Cardiac fibroblast (primary cell): ENCODE data around the gene FKBP1B.

Experiments
- DNase-seq, 2 donors: peaks; one replicate each; pipeline versions ENCODE4 v3.0.0 to v3.0.0-alpha.2; 2010; ENCODE audit warnings: low read depth in 2 of 2
- H3K4me3 ChIP-seq, 2 donors: replicated peaks in 1 of 2; 1 replicate in 1 of 2; 2 replicates in 1 of 2; pipeline ENCODE4 v1.5.1; 2011; ENCODE audit warnings: low read depth in 2 of 2, low read length in 2 of 2, mild to moderate bottlenecking in 2 of 2, moderate library complexity in 1 of 2
- TF ChIP-seq, protein P1 (sequence below): IDR thresholded peaks from one replicate; pipeline ENCODE4 v1.5.1; 2011; ENCODE audit warnings: low read depth, mild to moderate bottlenecking, low read length, inconsistent platforms

Gene FKBP1B

DNA sequence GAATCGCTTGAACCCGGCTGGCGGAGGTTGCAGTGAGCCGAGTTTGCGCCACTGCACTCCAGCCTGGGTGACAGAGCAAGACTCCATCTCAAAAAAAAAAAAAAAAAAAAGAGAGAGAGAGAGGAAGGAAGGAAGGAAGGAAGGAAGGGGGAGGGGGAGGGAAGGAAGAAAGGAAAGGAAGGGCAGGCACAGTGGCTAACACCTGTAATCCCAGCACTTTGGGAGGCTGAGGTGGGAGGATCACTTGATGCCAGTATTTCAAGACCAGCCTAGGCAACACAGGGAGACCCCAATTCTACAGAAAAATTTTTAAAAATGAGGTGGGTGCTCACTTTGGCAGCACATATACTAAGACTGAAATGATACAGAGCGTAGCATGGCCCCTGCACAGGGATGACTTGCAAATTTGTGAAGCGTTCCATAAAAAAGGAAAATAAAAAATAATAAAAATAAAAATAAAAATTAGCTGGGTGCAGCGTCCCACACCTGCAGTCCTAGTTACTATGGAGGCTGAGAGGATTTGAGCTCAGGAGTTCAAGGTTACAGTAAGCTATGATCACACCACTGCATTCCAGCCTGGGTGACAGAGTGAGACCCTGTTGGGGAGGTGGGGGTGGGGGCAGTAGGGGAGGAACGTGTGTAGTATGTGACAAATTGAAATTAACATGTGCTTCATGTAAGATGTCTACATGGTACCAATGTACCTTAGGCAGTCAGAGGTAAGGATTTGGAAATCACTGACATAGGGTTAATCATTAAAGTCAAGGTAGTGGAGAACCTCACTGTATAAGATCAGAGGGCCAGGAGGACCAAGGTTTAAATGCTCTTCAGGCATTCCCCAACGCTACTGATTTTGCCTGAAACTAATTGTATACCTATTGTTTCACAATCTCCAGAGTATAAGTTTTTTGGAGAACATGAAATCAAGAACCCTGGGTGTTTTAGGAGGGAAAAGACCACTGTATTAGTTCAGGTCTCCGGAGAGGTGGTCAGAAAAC, 3.7 kb upstream of the FKBP1B start:
- peak overlapping the region in 1 of 2 donors; percentile 65 for H3K4me3 ChIP-seq
- TF ChIP-seq, protein P1, sequence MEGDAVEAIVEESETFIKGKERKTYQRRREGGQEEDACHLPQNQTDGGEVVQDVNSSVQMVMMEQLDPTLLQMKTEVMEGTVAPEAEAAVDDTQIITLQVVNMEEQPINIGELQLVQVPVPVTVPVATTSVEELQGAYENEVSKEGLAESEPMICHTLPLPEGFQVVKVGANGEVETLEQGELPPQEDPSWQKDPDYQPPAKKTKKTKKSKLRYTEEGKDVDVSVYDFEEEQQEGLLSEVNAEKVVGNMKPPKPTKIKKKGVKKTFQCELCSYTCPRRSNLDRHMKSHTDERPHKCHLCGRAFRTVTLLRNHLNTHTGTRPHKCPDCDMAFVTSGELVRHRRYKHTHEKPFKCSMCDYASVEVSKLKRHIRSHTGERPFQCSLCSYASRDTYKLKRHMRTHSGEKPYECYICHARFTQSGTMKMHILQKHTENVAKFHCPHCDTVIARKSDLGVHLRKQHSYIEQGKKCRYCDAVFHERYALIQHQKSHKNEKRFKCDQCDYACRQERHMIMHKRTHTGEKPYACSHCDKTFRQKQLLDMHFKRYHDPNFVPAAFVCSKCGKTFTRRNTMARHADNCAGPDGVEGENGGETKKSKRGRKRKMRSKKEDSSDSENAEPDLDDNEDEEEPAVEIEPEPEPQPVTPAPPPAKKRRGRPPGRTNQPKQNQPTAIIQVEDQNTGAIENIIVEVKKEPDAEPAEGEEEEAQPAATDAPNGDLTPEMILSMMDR, result no peak
- DNase-seq, result no peak

DNA sequence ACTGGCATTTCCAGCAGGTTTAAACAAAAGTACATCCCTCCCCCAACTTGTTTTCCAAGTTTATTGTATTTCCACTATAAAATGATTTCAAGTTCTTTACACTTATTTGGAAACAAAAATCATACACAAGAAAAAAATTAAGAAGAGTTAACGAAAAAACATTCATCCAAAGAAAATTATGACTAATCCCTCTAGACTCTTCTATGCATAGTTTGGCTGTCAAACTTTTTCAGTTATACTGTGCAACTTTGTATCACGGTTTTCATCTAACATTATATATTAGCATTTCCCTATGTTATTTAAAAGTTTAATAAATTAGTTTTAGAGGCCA, 3.0 kb upstream of the FKBP1B start:
- no peak for DNase-seq
- TF ChIP-seq, protein P1, result no peak
- peak overlapping the region; percentile 65 to 84 for H3K4me3 ChIP-seq

DNA sequence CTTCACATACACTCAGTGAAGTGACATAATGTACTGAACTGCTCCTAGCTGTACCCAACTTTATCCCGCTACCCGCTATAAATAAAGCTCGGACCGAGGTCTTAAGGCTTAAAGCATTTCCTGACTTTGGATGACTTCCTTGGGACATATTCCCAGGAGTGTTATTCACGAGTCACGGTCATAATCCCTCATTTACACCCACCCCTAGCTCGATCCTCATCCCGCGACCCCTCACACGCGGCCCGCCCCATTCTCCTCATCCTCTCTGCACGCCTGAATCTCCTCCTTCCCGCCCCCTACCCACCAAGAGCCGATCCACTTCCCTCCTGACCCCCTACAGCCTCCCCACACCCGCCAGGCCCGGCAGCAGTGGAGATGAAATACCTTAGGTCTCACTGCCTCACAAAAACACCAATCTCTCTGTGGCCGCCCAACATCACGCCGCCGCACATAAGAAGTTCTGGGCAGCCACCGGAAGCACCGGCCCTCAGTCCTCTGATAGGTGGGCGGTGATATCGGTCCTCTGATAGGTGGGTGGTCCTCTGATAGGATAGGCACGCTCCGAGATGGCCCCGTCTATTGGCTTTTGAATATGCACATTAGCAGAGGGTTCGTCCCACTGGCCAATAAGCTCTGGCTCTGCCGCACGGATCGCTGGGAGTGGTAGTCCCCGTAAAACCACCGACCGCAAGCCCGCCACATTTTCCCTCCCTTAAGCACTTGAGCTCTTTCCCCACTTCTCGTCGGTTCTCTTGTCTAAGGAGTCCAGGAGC, 2.4 kb upstream of the FKBP1B start, which contains the start of gene WDCP:
Gene WDCP, minus strand, starts transcription at position 462 of the 773 bp plus-strand sequence. CDS start 7,897 bp downstream, outside the sequence.
- peak within 1 kb of the TSS; percentile 65 to 84 for H3K4me3 ChIP-seq
- peak; percentile 99 for DNase-seq
- TF ChIP-seq, protein P1, result no peak

DNA sequence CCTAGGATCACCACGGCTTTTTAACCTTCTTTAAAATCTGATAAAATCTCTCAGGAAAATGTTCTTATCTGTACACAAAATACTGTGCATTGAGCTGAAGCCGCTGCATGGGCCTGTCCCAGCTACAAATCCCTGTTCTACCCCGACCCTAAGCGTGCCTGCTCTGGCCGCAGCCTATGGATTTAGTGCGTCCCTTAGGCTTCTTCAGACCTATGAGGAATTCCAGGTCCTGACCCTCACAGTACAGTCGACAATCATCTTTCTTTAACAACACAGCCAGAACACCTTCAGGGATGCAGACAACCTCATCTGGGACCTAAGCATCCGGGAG, 1.9 kb upstream of the FKBP1B start:
- DNase-seq, result no peak
- TF ChIP-seq, protein P1, result no peak

DNA sequence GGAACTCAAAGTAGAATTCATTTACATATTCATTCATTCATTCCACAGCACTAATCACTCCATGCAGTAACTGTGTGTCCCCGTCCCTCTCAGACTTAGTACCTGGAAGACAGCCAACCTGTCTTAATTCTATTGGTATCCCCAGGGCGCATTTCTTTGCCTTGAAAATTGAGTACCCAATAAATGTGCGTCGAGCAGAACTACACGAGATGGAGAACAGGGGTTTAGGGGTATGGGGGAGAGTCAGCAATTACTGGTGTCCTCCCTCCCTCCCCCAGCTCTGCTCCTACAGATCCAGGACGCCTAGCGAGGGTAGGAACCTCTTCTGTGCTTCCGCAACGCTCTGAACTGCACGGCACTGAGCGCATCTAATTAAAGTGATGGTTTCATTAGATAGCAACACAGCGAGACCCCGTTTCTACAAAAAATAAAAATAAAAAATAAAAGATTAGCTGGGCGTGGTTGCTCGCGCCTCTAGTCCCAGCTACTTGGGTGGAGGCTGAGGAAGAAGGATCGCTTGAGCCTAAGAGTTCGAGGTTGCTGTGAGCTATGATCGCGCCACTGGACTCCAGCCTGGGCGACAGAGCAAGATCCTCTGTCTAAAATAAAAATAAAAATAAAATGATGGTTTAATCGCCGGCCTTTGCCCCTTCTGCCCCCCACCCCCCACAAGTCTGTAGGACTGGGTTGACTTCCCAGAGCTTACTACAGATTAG, 614 bp upstream of the FKBP1B start:
- no peak for DNase-seq
- peak overlapping the region; percentile 61 to 76 for H3K4me3 ChIP-seq
- TF ChIP-seq, protein P1, result no peak

More for the DNA sequence above, 1.9 kb upstream of the FKBP1B start:
- H3K4me3 ChIP-seq, result no peak overlapping the region
